A549 (cell line): Measurements from ENCODE around the gene KRTAP19-6. TPM values are rescaled to one million over a fixed set of nuclear protein-coding genes. Genes with fewer than 3 reads are reported as not detected.

Experiments used
- ATAC-seq, 2 experiments: fragments of 200-7000 bp in 1 of 2; fragments of >200 bp in 1 of 2; cut with Nextera tagmentation in 1 of 2; cut with Tn5 transposase in 1 of 2; 3 replicates each; pipeline versions ENCODE4 v1.8.0 to v1.9.1; 2018 to 2020; ENCODE audit warnings: mild to moderate bottlenecking in 1 of 2, moderate library complexity in 1 of 2
- CTCF ChIA-PET: fragments of 300-600 bp; sonication (Branson Sonifier 250); formaldehyde crosslinking; extraction: SDS; loops from one replicate; lab custom pipeline; 2021; ENCODE audit warnings: antibody characterized with exemption, inconsistent platforms; lab: Yijun Ruan, JAX
- POLR2A ChIA-PET: fragments of 350-600 bp; formaldehyde crosslinking; extraction: SDS; loops from one replicate; lab custom pipeline; 2021; ENCODE audit warnings: antibody characterized with exemption, inconsistent platforms; lab: Yijun Ruan, JAX
- DNase-seq, 2 experiments: peaks; one replicate each; pipeline versions ENCODE4 v3.0.0 to v3.0.0-alpha.2; 2011 to 2016; ENCODE audit warnings: low read depth in 1 of 2, low spot score in 1 of 2
- FAIRE-seq: peaks from 2 replicates; lab custom pipeline; 2011; peaks lifted over from hg19 to GRCh38; lab: Jason Lieb, UNC
- H3K27ac ChIP-seq, 2 experiments: fragments of >200 bp; sonication (Bioruptor Twin); formaldehyde crosslinking; 3 replicates each; pipeline ENCODE4 v1.5.1; 2016 to 2017
- H3K4me1 ChIP-seq: fragments of >200 bp; sonication (Bioruptor Twin); formaldehyde crosslinking; 3 replicates; pipeline ENCODE4 v1.6.1; 2016
- H3K4me2 ChIP-seq: fragments of >200 bp; sonication (Bioruptor Twin); formaldehyde crosslinking; 3 replicates; pipeline ENCODE4 v1.6.1; 2016
- H3K4me3 ChIP-seq: fragments of >200 bp; sonication (Bioruptor Twin); formaldehyde crosslinking; 3 replicates; pipeline ENCODE4 v1.5.1; 2016
- H3K9me3 ChIP-seq: fragments of >200 bp; sonication (Bioruptor Twin); formaldehyde crosslinking; 3 replicates; pipeline ENCODE4 v1.6.1; 2016
- ATOH8 ChIP-seq: fragments of 250-450 bp; sonication (Bioruptor Pico); IDR thresholded peaks from 2 replicates; pipeline ENCODE4 v1.5.0; 2020; ENCODE audit warnings: low read depth, mild to moderate bottlenecking, moderate library complexity
- CBX8 ChIP-seq: fragments of 200-600 bp; sonication (generic); IDR thresholded peaks from 2 replicates; pipeline ENCODE4 v1.6.1; 2016
- CEBPB ChIP-seq, 2 experiments: fragments of >200 bp in 1 of 2; sonication (Bioruptor Twin) in 1 of 2; formaldehyde crosslinking in 1 of 2; IDR thresholded peaks; 2 replicates each; pipeline ENCODE4 v1.6.1; 2012 to 2016
- CHD2 ChIP-seq: fragments of 150-350 bp; IDR thresholded peaks from 2 replicates; pipeline ENCODE4 v1.6.1; 2014; ENCODE audit warnings: low read length; ENCODE audit not compliant: partially characterized antibody
- CHD4 ChIP-seq: fragments of 200-600 bp; sonication (generic); IDR thresholded peaks from 2 replicates; pipeline ENCODE4 v1.6.1; 2016; ENCODE audit warnings: antibody characterized with exemption, mild to moderate bottlenecking, borderline replicate concordance
- EHF ChIP-seq: fragments of 250-450 bp; sonication (Bioruptor Pico); IDR thresholded peaks from 2 replicates; pipeline ENCODE4 v1.5.0; 2020; ENCODE audit warnings: mild to moderate bottlenecking
- ELK1 ChIP-seq: fragments of 150-350 bp; IDR thresholded peaks from 2 replicates; pipeline ENCODE4 v1.6.1; 2014; ENCODE audit warnings: low read depth, mild to moderate bottlenecking, low read length
- ESRRA ChIP-seq: fragments of 150-350 bp; IDR thresholded peaks from 2 replicates; pipeline ENCODE4 v1.6.1; 2014; ENCODE audit warnings: mild to moderate bottlenecking, low read length, borderline replicate concordance
- FOSB ChIP-seq: fragments of 250-450 bp; sonication (Bioruptor Pico); IDR thresholded peaks from 2 replicates; pipeline ENCODE4 v1.5.0; 2020; ENCODE audit warnings: mild to moderate bottlenecking, moderate library complexity
- GATA3 ChIP-seq: IDR thresholded peaks from 2 replicates; pipeline ENCODE4 v1.6.1; 2012; ENCODE audit warnings: borderline replicate concordance
- HDAC2 ChIP-seq: fragments of 200-600 bp; sonication (generic); IDR thresholded peaks from 2 replicates; pipeline ENCODE4 v1.6.1; 2016
- HEYL ChIP-seq: fragments of 250-450 bp; sonication (Bioruptor Pico); IDR thresholded peaks from 2 replicates; pipeline ENCODE4 v1.8.0; 2021; ENCODE audit warnings: mild to moderate bottlenecking, moderate library complexity
- HOXA7 ChIP-seq: fragments of 250-450 bp; sonication (Bioruptor Pico); IDR thresholded peaks from 2 replicates; pipeline ENCODE4 v1.5.0; 2020; ENCODE audit warnings: mild to moderate bottlenecking, moderate library complexity
- HOXB13 ChIP-seq: fragments of 250-450 bp; sonication (Bioruptor Pico); IDR thresholded peaks from 2 replicates; pipeline ENCODE4 v1.5.0; 2020; ENCODE audit warnings: low read depth, mild to moderate bottlenecking, moderate library complexity
- JUNB ChIP-seq: fragments of >200 bp; sonication (Bioruptor Twin); formaldehyde crosslinking; IDR thresholded peaks from 2 replicates; pipeline ENCODE4 v1.6.1; 2016
- MAFK ChIP-seq: fragments of 450-650 bp; IDR thresholded peaks from 2 replicates; pipeline ENCODE4 v1.6.1; 2014; ENCODE audit not compliant: partially characterized antibody
- POLR2AphosphoS2 ChIP-seq: conservative IDR thresholded peaks from 2 replicates; pipeline ENCODE4 v1.6.1; 2012; ENCODE audit warnings: low read length, improper control_type of control experiment, inconsistent platforms
- RCOR1 ChIP-seq: fragments of 150-350 bp; IDR thresholded peaks from 2 replicates; pipeline ENCODE4 v1.6.1; 2014; ENCODE audit warnings: antibody characterized with exemption, low read length, low read depth
- RNF2 ChIP-seq: fragments of 200-600 bp; sonication (generic); IDR thresholded peaks from 2 replicates; pipeline ENCODE4 v1.6.1; 2016; ENCODE audit warnings: low read depth, mild to moderate bottlenecking, antibody characterized with exemption, moderate library complexity, borderline replicate concordance
- SMC3 ChIP-seq: fragments of >200 bp; sonication (Bioruptor Twin); formaldehyde crosslinking; IDR thresholded peaks from 3 replicates; pipeline ENCODE4 v1.6.1; 2018; ENCODE audit warnings: inconsistent platforms
- SREBF2 ChIP-seq: fragments of 450-650 bp; IDR thresholded peaks from 2 replicates; pipeline ENCODE4 v1.6.1; 2014; ENCODE audit warnings: mild to moderate bottlenecking, moderate library complexity
- WGBS: methylation state at CpG from one replicate; pipeline ENCODE4 v1.1.6; 2017; ENCODE audit errors: missing lambda C conversion rate; 5-methylcytosine and 5-hydroxymethylcytosine counted together
- polyA plus RNA-seq, 4 experiments: library from polyadenylated mRNA; depleted of rRNA in 3 of 4; stranded (reverse); fragments of >200 nt; fragmentation: RNase III in 1 of 4; extraction: RNeasy Plus Mini Kit Qiagen cat#74134 plus additional on column Dnase treatment in 1 of 4; gene quantifications; 2 replicates in 3 of 4; 3 replicates in 1 of 4; pipeline ENCODE4 v1.2.3, GENCODE V29; 2011 to 2017
- TF ChIP-seq, protein P1 (sequence below): fragments of 450-650 bp; IDR thresholded peaks from 2 replicates; pipeline ENCODE4 v1.6.1; 2014; ENCODE audit warnings: antibody characterized with exemption
- TF ChIP-seq, protein P2 (sequence below): fragments of 200-600 bp; sonication (generic); IDR thresholded peaks from 2 replicates; pipeline ENCODE4 v1.6.1; 2016; ENCODE audit warnings: antibody characterized with exemption, mild to moderate bottlenecking, moderate library complexity
- TF ChIP-seq, protein P3 (sequence below): IDR thresholded peaks from 2 replicates; pipeline ENCODE4 v1.6.1; 2012
- TF ChIP-seq, protein P4 (sequence below): IDR thresholded peaks from 2 replicates; pipeline ENCODE4 v1.6.1; 2012; ENCODE audit warnings: low read depth, borderline replicate concordance
- TF ChIP-seq, protein P5 (sequence below): fragments of >200 bp; sonication (Bioruptor Twin); formaldehyde crosslinking; IDR thresholded peaks from 3 replicates; pipeline ENCODE4 v1.6.1; 2016

The KRTAP19-6 gene
- polyA plus RNA-seq, 2 of the 4 experiments (the other 2 are of a cell fraction) = not detected

- H3K4me2 ChIP-seq = no peak overlapping the region
- no peak for FAIRE-seq
- H3K27ac ChIP-seq = no peak overlapping the region
- no peak for DNase-seq
- TF ChIP-seq ELK1 (no peak), CHD2 (no peak), JUNB (no peak), HOXB13 (CRISPR knock-in tag) (no peak), ESRRA (no peak), GATA3 (no peak), CEBPB (IDR thresholded peaks at IDR 0.05) (no peak), FOSB (CRISPR knock-in tag) (no peak), RNF2 (no peak)
- TF ChIP-seq, protein P1, sequence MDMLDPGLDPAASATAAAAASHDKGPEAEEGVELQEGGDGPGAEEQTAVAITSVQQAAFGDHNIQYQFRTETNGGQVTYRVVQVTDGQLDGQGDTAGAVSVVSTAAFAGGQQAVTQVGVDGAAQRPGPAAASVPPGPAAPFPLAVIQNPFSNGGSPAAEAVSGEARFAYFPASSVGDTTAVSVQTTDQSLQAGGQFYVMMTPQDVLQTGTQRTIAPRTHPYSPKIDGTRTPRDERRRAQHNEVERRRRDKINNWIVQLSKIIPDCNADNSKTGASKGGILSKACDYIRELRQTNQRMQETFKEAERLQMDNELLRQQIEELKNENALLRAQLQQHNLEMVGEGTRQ = no peak
- TF ChIP-seq, protein P2, sequence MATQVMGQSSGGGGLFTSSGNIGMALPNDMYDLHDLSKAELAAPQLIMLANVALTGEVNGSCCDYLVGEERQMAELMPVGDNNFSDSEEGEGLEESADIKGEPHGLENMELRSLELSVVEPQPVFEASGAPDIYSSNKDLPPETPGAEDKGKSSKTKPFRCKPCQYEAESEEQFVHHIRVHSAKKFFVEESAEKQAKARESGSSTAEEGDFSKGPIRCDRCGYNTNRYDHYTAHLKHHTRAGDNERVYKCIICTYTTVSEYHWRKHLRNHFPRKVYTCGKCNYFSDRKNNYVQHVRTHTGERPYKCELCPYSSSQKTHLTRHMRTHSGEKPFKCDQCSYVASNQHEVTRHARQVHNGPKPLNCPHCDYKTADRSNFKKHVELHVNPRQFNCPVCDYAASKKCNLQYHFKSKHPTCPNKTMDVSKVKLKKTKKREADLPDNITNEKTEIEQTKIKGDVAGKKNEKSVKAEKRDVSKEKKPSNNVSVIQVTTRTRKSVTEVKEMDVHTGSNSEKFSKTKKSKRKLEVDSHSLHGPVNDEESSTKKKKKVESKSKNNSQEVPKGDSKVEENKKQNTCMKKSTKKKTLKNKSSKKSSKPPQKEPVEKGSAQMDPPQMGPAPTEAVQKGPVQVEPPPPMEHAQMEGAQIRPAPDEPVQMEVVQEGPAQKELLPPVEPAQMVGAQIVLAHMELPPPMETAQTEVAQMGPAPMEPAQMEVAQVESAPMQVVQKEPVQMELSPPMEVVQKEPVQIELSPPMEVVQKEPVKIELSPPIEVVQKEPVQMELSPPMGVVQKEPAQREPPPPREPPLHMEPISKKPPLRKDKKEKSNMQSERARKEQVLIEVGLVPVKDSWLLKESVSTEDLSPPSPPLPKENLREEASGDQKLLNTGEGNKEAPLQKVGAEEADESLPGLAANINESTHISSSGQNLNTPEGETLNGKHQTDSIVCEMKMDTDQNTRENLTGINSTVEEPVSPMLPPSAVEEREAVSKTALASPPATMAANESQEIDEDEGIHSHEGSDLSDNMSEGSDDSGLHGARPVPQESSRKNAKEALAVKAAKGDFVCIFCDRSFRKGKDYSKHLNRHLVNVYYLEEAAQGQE = no peak
- TF ChIP-seq, protein P3, sequence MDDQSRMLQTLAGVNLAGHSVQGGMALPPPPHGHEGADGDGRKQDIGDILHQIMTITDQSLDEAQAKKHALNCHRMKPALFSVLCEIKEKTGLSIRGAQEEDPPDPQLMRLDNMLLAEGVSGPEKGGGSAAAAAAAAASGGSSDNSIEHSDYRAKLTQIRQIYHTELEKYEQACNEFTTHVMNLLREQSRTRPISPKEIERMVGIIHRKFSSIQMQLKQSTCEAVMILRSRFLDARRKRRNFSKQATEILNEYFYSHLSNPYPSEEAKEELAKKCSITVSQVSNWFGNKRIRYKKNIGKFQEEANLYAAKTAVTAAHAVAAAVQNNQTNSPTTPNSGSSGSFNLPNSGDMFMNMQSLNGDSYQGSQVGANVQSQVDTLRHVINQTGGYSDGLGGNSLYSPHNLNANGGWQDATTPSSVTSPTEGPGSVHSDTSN = no peak
- TF ChIP-seq, protein P4, sequence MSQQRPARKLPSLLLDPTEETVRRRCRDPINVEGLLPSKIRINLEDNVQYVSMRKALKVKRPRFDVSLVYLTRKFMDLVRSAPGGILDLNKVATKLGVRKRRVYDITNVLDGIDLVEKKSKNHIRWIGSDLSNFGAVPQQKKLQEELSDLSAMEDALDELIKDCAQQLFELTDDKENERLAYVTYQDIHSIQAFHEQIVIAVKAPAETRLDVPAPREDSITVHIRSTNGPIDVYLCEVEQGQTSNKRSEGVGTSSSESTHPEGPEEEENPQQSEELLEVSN = no peak
- no peak for ATAC-seq
- POLR2A ChIA-PET = no interaction called here
- H3K9me3 ChIP-seq = no peaks in the 10 kb centered on the region
- 3% methylated on average over 1 of the region's 1 CpG for WGBS
- no peaks in the 10 kb centered on the region for H3K4me1 ChIP-seq
- CTCF ChIA-PET = no interaction called here
- H3K4me3 ChIP-seq = no peak overlapping the region
Measured at GRCh38 chr21:30582870-30583269, 41.2 kb upstream of the KRTAP19-6 start.

DNA sequence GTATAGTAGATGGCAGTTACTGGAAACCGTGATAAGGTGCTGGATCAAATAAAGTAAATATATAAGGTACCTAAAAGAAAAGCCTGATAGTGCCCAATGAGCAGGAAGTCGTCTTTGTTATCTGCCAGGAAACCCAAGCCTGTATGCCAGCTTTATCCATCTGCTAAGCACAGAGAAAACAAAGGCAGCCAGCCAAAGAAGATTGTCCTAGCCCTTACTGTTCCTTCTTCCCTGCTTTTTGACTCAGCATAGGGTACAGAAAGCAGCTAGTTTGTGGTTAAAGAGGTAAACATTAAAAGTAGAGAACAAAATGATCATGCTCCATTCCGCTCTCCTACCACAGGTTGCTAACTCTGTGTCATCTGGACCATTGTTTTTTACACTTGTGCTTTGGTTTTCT is 38.5 kb upstream of the KRTAP19-6 start:
- no peak for DNase-seq
- POLR2A ChIA-PET = no interaction called here

GRCh38 chr21:30579346-30579745 is 37.7 kb upstream of the KRTAP19-6 start:
- 0% methylated on average over 1 of the region's 1 CpG for WGBS
- ChIA-PET CTCF (no interaction called here), POLR2A (no interaction called here)
- ATAC-seq (no peak), FAIRE-seq (no peak), DNase-seq (no peak)
- Histone ChIP-seq H3K9me3 (no peaks in the 10 kb centered on the region), H3K27ac (no peak overlapping the region), H3K4me1 (no peaks in the 10 kb centered on the region), H3K4me2 (no peak overlapping the region), H3K4me3 (no peak overlapping the region)
- TF ChIP-seq CEBPB (IDR thresholded peaks at IDR 0.05) (no peak), MAFK (no peak), RCOR1 (no peak), ATOH8 (CRISPR knock-in tag) (no peak), FOSB (CRISPR knock-in tag) (no peak), SMC3 (no peak), HDAC2 (no peak), EHF (no peak), CBX8 (no peak)
- TF ChIP-seq, protein P5, sequence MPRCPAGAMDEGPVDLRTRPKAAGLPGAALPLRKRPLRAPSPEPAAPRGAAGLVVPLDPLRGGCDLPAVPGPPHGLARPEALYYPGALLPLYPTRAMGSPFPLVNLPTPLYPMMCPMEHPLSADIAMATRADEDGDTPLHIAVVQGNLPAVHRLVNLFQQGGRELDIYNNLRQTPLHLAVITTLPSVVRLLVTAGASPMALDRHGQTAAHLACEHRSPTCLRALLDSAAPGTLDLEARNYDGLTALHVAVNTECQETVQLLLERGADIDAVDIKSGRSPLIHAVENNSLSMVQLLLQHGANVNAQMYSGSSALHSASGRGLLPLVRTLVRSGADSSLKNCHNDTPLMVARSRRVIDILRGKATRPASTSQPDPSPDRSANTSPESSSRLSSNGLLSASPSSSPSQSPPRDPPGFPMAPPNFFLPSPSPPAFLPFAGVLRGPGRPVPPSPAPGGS = no peak

More for the DNA sequence above, 38.5 kb upstream of the KRTAP19-6 start:
- Histone ChIP-seq H3K4me3 (no peak overlapping the region), H3K4me1 (no peaks in the 10 kb centered on the region), H3K27ac (no peak overlapping the region), H3K9me3 (no peaks in the 10 kb centered on the region)
- FAIRE-seq = no peak
- WGBS = 0% methylated on average over 3 of the region's 3 CpGs
- TF ChIP-seq HOXA7 (CRISPR knock-in tag) (no peak), SREBF2 (no peak), RNF2 (no peak), HDAC2 (no peak), HOXB13 (CRISPR knock-in tag) (no peak), CHD4 (no peak), POLR2AphosphoS2 (no peak), HEYL (CRISPR knock-in tag) (no peak), JUNB (no peak)
- TF ChIP-seq, all 56 proteins: peak for 0
- CTCF ChIA-PET = no interaction called here
- no peak for ATAC-seq
- no peak overlapping the region for H3K4me2 ChIP-seq
